GM13977 (cell line): ENCODE data around the gene DCLK3.

ENCODE experiments used
- DNase-seq: peaks from one replicate; pipeline ENCODE4 v3.0.0; 2012; ENCODE audit warnings: low spot score
- CTCF ChIP-seq: IDR thresholded peaks from 2 replicates; pipeline ENCODE4 v1.5.1; 2012; ENCODE audit warnings: mild to moderate bottlenecking, control low read depth; ENCODE audit not compliant: insufficient read depth; ENCODE audit errors: extremely low read depth, missing control alignments
- in situ Hi-C: fragments of 300-500 bp; cut with MboI; formaldehyde crosslinking; loops from one replicate; pipeline ENCODE4 v1.12.0; 2022; ENCODE audit warnings: low sequenced_read_pairs, low pct_unique_long_range_greater_than_20kb, mixed read lengths, inconsistent platforms; ENCODE audit not compliant: unreplicated experiment

DCLK3 gene

GRCh38 chr3:36686516-36686915, 77.8 kb downstream of the DCLK3 start:
- no peak for TF ChIP-seq CTCF
- in situ Hi-C loops, result no loop called here
- DNase-seq, result no peak

GRCh38 chr3:36681867-36682266, 82.5 kb downstream of the DCLK3 start:
- in situ Hi-C loops, result no loop called here
- DNase-seq, result no peak
- no peak for TF ChIP-seq CTCF

DNA sequence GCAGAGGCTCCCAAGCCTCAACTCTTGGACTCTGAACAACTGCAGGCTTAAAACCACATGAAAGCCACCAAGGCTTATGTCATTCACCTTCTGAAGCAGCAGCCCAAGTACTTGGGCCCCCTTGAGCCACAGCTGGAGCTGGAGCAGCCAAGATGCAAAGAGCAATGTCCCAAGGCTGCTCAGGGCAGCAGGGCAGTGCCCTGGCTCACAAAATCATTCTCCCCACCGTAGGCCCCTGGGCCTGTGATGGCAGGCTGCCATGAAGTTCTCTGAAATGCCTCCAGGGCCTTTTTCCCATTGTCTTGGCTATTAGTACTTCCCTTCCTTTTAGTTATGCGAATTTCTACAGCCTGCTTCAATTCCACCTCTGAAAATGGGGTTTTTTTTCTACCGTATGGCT, 83.4 kb downstream of the DCLK3 start:
- no peak for DNase-seq
- TF ChIP-seq CTCF, result no peak
- in situ Hi-C loops, result no loop called here

DNA sequence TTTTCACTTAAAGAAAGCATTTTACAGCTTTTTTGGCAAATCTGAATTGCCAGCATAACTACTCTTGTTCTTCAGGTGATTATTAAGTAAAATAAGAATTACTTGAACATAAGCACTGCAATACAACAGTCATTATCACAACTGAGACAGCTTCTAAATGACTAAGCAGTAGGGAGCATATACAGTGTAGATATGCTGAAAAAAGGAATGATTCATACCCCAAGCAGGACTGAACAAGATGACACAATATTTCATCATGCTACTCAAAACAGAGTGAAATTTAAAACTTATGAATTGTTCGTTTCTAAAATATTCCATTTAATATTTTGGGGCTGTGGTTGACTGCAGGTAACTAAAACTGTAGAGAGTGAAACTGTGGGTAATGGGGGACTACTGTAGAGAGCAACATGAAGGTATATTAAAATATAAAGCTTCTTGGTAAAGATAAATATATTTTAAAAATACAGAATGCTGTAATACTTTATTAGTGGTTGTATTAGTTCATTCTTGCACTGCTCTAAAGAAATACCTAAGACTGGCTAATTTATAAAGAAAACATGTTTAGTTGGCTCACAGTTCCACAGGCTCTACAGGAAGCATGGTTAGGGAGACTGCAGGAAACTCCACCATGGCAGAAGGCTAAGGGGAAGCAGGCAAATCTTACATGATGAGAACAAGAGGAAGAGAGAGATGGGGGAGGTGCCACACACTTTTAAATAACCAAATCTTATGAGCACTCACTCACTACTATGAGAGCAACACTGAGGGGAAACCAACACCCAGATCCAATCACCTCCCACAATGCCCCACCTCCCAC, 84.8 kb downstream of the DCLK3 start:
- in situ Hi-C loops, result no loop called here
- TF ChIP-seq CTCF, result no peak
- DNase-seq, result no peak

- in situ Hi-C loops, result no loop called here
- DNase-seq, result no peak
- no peak for TF ChIP-seq CTCF
Measured at GRCh38 chr3:36678216-36679013, 85.9 kb downstream of the DCLK3 start.

- no peak for DNase-seq
- in situ Hi-C loops, result no loop called here
Measured at GRCh38 chr3:36677331-36678007, 86.9 kb downstream of the DCLK3 start.

More at GRCh38 chr3:36677331-36678007, 86.9 kb downstream of the DCLK3 start:
- TF ChIP-seq CTCF, result no peak
